KMS-11 (cell line): ENCODE data around the gene PPP1R14D.

Experiments used
- H2AFZ ChIP-seq: fragments of 200-600 bp; sonication (generic); 2 replicates; pipeline ENCODE4 v1.6.1; 2016; ENCODE audit warnings: antibody characterized with exemption, mixed run types, low read depth
- H3K27ac ChIP-seq: fragments of 200-600 bp; sonication (generic); 2 replicates; pipeline ENCODE4 v1.6.1; 2016; ENCODE audit warnings: mild to moderate bottlenecking, mixed run types
- H3K27me3 ChIP-seq: fragments of 200-600 bp; sonication (generic); 2 replicates; pipeline ENCODE4 v1.6.1; 2017; ENCODE audit warnings: mild to moderate bottlenecking, low read depth, mixed run types, moderate library complexity; ENCODE audit not compliant: insufficient read depth
- H3K36me3 ChIP-seq: fragments of 200-600 bp; sonication (generic); 2 replicates; pipeline ENCODE4 v1.6.1; 2017; ENCODE audit warnings: mild to moderate bottlenecking, mixed run types; ENCODE audit not compliant: insufficient read depth
- H3K4me1 ChIP-seq: fragments of 200-600 bp; sonication (generic); 2 replicates; pipeline ENCODE4 v1.6.1; 2016; ENCODE audit warnings: mild to moderate bottlenecking, low read depth, mixed run types; ENCODE audit not compliant: poor library complexity, severe bottlenecking
- H3K4me2 ChIP-seq: fragments of 200-600 bp; sonication (generic); 2 replicates; pipeline ENCODE4 v1.7.0; 2016; ENCODE audit warnings: mild to moderate bottlenecking, mixed run types
- H3K4me3 ChIP-seq: fragments of 200-600 bp; sonication (generic); IDR thresholded peaks from 2 replicates; pipeline ENCODE4 v1.6.1; 2017; ENCODE audit warnings: low read depth, low read length, mixed read lengths; ENCODE audit not compliant: insufficient read depth
- H3K79me2 ChIP-seq: fragments of 200-600 bp; sonication (generic); 2 replicates; pipeline ENCODE4 v1.6.1; 2016; ENCODE audit warnings: low read depth, mixed run types; ENCODE audit not compliant: insufficient read depth
- H3K9ac ChIP-seq: fragments of 200-600 bp; sonication (generic); 2 replicates; pipeline ENCODE4 v1.6.1; 2016; ENCODE audit warnings: mild to moderate bottlenecking, mixed run types
- H4K20me1 ChIP-seq: fragments of 200-600 bp; sonication (generic); 2 replicates; pipeline ENCODE4 v1.6.1; 2016; ENCODE audit warnings: mild to moderate bottlenecking, mixed run types; ENCODE audit not compliant: insufficient read depth
- CTCF ChIP-seq: fragments of 200-600 bp; sonication (generic); conservative IDR thresholded peaks from 2 replicates; pipeline ENCODE4 v1.6.1; 2017; ENCODE audit warnings: low read depth, mild to moderate bottlenecking, antibody characterized with exemption, low read length, moderate library complexity, mixed read lengths

The PPP1R14D gene, protein sequence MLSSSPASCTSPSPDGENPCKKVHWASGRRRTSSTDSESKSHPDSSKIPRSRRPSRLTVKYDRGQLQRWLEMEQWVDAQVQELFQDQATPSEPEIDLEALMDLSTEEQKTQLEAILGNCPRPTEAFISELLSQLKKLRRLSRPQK

DNA sequence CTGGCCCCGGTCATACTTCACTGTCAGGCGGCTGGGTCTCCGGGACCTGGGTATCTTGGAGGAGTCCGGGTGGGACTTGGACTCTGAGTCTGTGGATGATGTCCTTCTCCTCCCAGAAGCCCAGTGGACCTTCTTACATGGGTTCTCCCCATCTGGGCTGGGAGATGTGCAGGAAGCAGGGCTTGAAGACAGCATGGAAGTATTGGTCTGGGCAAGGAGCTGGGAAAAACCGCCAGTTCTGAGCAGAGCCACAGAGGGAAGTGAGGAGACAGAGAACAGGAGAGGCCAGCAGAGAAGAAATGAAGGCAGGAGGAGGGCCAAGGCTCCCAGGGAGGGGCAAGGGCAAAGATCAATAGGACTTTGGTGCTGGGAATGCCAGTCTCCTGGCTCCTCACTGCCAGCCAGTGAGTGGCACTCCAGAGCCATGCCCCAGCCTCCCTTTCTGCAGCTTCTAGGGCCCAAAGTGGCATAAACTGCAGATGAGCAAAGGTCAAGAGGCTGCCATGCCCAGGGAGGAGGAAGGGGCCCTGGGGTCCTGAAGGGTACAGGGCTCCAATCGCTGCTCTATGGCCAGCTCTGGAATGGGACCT, at the start of gene PPP1R14D:
PPP1R14D (minus strand) TSS at position 262 of the 590 bp plus-strand sequence; CDS start at position 195, 67 bp downstream.
- TF ChIP-seq CTCF = no peak
- H2AFZ ChIP-seq = no peak within 1 kb of the TSS
- H3K4me2 ChIP-seq = no peak within 1 kb of the TSS
- H3K36me3 ChIP-seq = no peaks in the 10 kb centered on the region
- H4K20me1 ChIP-seq = no peaks in the 10 kb centered on the region
- no peaks in the 10 kb centered on the region for H3K79me2 ChIP-seq
- no peak within 1 kb of the TSS for H3K4me3 ChIP-seq
- H3K27ac ChIP-seq = no peak within 1 kb of the TSS
- H3K9ac ChIP-seq = no peak within 1 kb of the TSS
- peaks cover 21% of the 10 kb centered on the region for H3K4me1 ChIP-seq
- no peaks in the 10 kb centered on the region for H3K27me3 ChIP-seq

- Histone ChIP-seq H4K20me1 (no peaks in the 10 kb centered on the region), H3K4me1 (peaks cover 27% of the 10 kb centered on the region), H3K4me2 (no peak overlapping the region), H3K79me2 (no peaks in the 10 kb centered on the region), H3K9ac (no peak overlapping the region), H3K36me3 (no peaks in the 10 kb centered on the region), H3K27ac (no peak overlapping the region), H3K27me3 (no peaks in the 10 kb centered on the region), H3K4me3 (no peak overlapping the region), H2AFZ (no peak overlapping the region)
- no peak for TF ChIP-seq CTCF
Measured at GRCh38 chr15:40877694-40878093, 49.2 kb upstream of the PPP1R14D start.

DNA sequence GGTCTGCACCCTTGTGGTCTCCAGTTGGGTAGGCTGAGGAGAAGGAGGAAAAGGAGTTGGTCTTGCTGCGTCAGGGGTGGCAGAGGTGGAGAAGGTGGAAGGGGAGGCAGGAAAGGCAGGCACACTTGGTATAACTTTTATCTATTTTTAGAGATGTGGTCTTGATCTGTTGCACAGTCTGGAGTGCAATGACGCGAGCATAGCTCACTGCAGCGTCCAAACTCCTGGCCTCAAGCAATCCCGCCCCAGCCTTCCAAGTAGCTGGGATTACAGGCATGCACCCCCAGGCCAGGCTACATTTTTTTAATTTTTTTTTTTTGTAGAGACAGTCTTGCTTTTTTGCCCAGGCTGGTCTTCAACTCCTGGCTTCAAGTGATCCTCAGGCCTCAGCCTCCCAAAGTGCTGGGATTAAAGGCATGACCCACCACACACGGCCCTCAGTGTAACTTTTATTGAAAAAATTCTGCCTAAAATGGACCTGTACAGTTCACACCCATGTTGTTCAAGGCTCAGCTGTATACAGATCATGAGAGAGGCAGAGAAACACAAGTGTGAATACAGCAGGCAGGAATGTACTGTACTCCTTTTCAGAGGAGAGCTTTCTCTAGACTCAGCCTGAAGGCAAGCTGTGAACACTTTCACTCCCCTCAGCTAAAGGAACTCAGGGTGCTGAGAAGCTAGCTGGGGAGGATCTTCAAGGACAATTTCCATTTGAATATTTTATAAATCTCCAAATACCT, 47.7 kb upstream of the PPP1R14D start:
- TF ChIP-seq CTCF = no peak

GRCh38 chr15:40873694-40874561, 45.4 kb upstream of the PPP1R14D start, which contains the start of gene RHOV:
TSS of gene RHOV (minus strand) at chr15:40874234. CDS start at chr15:40874139, 95 bp downstream.
- no peaks in the 10 kb centered on the region for H3K27me3 ChIP-seq
- H2AFZ ChIP-seq = peak within 1 kb of the TSS; percentile 98
- H3K4me1 ChIP-seq = peaks cover 30% of the 10 kb centered on the region
- H3K4me3 ChIP-seq = no peak within 1 kb of the TSS
- peak within 1 kb of the TSS; percentile 61; the same call in 1 of the 2 replicates for H3K9ac ChIP-seq
- H3K4me2 ChIP-seq = peak within 1 kb of the TSS; percentile 92
- no peaks in the 10 kb centered on the region for H3K79me2 ChIP-seq
- TF ChIP-seq CTCF = peak; percentile 37
- no peaks in the 10 kb centered on the region for H4K20me1 ChIP-seq
- no peaks in the 10 kb centered on the region for H3K36me3 ChIP-seq
- H3K27ac ChIP-seq = no peak within 1 kb of the TSS

More for the DNA sequence above, 47.7 kb upstream of the PPP1R14D start:
- H3K27ac ChIP-seq = no peak overlapping the region
- H3K4me2 ChIP-seq = no peak overlapping the region
- no peaks in the 10 kb centered on the region for H3K79me2 ChIP-seq
- no peak overlapping the region for H3K9ac ChIP-seq
- H3K4me3 ChIP-seq = no peak overlapping the region
- H3K27me3 ChIP-seq = no peaks in the 10 kb centered on the region
- H2AFZ ChIP-seq = no peak overlapping the region
- H4K20me1 ChIP-seq = no peaks in the 10 kb centered on the region
- peaks cover 32% of the 10 kb centered on the region for H3K4me1 ChIP-seq
- H3K36me3 ChIP-seq = no peaks in the 10 kb centered on the region
